AG20443 (cell line): ENCODE data around the gene HAUS2.
"Not testable (repeated sequence)": the region's sequence is repeated elsewhere in the genome, so short reads cannot be mapped to it uniquely, and the experiment has no call there.

Experiments
- DNase-seq: peaks from one replicate; pipeline ENCODE4 v3.0.0; 2012; ENCODE audit warnings: low spot score, mixed read lengths

The HAUS2 gene

DNA sequence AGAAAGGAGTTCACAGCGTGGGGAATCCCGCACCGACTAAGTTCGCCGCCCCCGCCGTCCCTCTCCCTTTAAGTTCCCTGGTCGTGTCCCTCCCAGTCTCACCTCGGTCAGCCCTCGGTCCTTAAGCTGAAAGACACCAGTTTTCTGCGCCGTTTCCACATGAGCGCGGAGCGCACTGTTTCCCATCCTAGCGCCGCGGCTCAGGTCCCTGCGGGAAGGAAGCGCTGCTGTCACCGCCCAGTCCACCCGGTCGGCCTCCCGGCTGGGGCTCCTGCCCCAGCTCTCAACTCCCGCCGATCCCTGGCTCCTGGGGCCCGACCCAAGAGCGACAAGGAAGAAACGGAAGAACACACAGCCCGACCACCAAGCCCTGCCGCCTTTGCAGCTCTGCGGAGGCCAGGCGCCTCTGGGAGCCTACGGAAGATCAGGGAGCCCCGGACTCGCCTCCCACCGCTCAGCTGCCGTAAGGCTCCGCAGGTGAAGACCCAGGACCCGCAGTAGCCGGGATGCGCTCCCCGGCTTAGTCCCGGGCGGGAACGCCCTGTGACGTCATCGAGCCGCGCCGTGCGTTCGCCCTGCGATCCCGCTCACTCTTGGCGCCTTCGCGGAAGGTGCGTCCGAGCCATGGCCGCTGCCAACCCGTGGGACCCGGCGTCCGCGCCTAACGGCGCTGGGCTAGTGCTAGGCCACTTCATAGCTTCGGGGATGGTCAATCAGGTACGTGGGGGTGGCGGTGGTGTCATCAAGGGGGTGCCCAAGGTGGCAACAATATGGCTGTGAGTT is at the start of gene HAUS2, which contains the start of gene LRRC57:
TSS of gene HAUS2 (plus strand) at position 590 of the 783 bp plus-strand sequence. CDS start at position 625, 35 bp downstream.
TSS of gene LRRC57 (minus strand) at position 545 of the 783 bp plus-strand sequence. CDS start at position 186, 359 bp downstream.
- DNase-seq, result peak; percentile 97

DNA sequence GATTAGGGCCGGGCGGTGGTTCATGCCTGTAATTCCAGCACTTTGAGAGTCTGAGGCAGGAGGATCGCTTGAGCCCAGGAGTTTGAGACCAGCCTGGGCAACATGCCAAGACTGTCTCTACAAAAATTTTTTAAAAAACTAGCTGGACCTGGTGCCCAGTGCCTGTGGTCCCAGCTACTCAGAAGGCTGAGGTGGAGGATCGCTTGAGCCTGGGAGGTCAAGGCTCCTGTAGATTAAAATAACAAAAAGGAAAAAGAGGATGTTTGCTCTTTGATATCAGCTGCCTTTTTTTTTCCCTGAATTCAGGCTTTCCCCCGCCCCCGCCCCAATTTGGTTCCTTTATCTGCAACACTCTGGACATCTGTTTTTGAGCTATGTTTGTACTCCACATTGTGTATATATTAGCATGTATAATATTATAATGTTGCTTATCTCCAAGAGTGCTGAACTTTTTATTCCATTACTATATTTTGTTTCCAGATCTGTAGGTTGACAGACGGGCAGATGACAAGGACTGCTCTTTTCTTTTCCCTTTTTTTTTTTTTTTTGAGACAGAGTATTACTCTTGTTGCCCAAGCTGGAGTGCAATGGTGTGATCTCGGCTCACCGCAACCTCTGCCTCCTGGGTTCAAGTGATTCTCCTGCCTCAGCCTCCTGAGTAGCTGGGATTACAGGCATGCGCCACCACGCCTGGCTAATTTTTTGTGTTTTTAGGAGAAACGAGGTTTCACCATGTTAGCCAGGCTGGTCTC is 48.6 kb upstream of the HAUS2 start:
- no peak for DNase-seq

DNA sequence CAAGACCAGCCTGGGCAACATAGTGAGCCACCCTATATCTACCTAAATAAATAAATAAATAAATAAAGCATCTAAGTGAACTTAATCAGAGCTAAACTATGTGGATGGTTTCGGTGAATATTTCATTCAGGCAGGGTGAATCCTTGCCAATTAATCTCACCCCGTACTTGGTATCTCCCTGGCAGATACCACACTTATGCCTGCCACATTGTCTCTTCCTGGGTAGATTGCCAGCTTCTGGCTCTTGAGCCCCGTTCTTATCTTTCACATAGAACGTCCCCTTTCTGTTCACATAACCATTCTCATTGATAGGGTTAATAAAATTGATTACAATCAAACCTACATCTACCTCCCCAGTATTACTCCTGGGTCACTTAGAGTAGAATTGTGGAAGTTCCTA is 46.2 kb upstream of the HAUS2 start:
- DNase-seq, result no peak

DNA sequence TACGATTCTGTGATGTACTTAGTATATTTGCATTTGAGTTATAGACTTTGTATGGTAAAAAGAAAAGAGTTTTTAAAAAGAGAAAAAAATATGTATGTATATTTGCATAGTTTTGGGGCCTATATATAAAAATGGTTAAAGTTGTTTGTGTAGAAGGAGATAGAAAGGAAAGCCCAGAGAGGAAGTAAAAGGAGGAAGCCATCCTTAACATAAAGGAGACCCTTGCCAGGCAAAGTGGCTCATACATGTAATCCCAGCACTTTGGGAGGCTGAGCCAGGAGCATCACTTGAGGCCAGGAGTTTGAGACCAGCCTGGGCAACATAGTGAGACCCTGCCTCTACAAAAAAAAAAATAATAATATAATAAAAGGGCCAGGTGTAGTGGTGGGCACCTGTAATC is 44.8 kb upstream of the HAUS2 start:
- no peak for DNase-seq

DNA sequence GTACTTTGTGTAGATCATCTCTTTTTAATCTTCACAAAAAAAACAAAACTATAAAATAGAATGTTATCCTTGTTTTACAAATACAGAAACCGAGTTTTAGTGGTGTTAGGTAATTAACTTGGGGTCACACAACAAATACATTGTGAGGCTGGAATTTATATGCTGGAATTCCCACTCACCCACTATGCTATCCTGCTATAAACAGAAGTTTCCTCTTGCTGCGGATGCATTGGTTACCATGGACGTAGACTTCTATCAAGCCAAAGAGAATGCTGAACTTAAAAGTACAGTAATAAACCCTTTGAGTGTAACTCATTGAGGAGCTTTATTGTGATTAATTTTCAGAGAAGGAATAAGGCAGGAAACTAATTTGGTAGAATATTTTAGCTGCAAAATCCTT is 44.0 kb upstream of the HAUS2 start:
- DNase-seq, result no peak

DNA sequence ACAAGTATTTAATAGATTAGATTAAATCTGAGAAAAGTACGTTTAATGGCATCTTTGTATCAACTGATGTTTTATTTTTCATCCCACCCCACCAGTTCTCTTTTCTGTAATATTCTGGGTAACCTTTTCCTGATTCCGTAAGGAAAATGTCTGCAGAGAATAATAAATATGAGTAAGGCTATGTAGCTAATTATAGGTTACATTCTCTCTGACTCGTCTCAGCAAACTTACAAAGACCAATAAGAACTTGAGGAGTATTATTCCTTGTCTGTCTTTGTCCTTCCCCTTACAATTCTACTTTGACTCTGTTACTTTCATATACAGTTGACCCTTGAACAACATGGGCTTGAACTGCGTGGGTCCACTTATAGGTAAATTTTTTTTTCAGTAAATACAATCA is 41.1 kb upstream of the HAUS2 start:
- DNase-seq, result no peak

DNA sequence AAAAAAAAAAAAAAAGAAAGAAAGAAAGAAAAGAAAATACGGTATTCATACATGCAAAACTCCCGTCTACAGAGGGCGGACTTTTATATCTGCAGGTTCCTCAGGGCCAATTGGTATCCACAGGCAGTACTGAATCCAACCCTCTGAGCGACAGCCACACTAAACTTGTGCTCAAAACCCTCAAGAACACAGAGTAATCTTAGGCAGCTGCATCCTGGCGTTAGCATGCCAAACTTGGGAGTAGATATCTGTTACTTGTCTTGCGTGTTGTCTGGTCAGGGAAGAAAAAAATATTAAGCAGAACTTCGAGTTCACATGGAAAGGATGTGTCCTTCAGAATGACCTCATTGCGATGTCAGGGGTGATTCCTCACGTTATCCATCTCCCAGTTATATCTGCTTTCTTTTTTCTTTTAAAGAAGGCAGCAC is 40.4 kb upstream of the HAUS2 start:
- peak; percentile 8 for DNase-seq

DNA sequence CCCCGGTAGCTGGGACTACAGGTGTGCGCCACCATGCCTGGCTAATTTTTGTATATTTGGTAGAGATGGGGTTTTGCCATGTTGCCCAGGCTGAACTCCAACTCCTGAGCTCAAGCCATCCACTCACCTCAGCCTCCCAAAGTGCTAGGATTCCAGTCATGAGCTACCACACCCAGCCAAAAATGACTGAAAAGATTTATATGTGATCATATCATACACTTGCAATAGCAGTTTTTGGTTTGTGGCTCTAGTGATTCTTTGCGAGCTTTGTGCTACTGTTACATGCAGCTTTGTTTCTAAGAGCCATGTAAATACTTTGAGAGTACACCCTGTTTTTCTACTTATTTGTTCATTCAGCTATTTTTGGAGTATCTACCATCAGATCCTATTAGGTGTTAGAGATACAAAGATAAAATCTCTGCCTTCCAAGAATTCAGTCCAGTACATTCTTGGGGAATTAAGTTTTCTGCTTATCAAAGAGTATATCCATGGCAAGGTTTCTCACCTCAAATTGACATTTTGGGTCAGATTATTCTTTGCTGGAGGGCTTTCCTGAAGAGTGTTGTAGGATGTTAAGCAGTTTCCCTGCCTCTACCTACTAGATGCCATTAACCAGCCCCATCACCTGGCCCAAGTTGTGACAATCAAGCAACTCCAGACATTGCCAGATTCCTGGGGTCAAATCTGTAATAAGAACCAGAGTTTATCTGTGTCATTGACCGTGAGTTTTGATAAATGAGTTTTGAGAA is 38.2 kb upstream of the HAUS2 start:
- no peak for DNase-seq

DNA sequence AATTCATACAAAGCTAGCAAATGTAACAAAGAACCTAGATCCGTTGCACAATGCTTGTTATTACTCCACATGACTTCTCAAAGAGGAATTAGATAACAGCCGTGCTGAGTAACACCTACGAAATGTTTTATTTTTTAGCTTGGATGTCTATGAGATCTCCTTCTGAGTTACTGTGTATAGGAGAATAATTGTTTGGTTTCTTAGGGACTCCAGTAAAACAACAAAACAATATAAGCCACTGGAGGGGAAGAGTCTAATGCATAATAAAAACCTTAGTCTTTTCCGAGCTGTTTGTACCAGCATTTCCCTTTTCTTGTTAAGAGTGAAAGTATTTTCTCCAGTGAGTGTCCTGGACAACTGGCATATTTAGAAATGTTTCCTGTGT is 37.6 kb upstream of the HAUS2 start:
- DNase-seq, result peak; percentile 50

DNA sequence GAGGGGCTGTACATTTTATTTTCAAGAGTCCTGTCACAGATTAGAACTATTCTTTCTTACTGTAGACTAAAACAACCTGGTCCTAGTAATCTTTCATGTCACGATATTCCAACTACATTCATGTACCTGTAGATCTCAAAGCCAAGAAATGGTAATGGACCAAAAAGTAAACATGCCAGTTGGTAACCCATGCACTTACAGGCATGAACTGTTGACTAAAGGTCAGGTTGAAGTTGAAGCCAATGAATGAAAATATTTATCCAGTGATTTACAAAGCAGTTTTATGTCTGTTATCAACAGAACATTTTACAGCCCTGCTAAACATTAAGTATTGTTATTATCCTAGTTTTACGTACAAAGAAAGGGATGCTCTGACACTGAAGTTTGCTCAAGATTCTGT is 25.3 kb upstream of the HAUS2 start:
- no peak for DNase-seq

DNA sequence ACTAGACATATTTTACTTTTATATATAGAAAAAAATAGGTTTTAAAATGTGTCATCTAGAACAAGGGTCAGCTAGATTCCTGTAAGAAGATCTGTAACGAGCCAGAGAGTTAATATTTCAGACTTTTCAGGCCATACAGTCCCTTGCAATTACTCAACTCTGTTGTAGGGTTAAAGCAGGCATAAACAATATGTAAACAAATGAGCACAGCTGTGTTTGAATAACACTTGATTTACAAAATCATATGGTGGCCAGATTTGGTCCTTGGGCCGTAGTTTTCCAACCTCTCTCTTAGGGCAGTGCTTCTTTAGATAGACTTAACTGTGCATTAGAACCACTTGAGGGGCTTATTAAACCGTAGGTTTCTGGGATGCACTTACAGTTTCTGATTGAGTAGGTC is 19.7 kb upstream of the HAUS2 start:
- DNase-seq, result no peak

DNA sequence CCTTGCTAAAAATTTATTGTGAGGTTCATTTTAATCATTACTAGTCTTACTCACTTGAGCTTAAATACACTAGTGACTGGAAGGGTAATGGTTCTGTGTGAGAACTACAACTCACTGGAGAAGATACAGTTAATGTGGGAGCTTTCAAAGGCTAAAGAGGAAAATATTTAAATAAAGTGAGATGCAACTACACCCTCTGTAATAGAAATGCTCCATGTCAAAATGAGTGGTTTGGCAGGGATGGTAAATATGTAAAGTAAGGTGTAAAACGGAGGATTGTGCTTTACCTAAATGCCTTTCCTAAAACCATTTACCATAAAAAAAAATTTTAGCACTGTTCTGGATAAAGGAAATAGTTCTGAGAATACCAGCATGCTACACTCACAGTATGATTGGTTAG is 15.4 kb upstream of the HAUS2 start:
- no peak for DNase-seq

DNA sequence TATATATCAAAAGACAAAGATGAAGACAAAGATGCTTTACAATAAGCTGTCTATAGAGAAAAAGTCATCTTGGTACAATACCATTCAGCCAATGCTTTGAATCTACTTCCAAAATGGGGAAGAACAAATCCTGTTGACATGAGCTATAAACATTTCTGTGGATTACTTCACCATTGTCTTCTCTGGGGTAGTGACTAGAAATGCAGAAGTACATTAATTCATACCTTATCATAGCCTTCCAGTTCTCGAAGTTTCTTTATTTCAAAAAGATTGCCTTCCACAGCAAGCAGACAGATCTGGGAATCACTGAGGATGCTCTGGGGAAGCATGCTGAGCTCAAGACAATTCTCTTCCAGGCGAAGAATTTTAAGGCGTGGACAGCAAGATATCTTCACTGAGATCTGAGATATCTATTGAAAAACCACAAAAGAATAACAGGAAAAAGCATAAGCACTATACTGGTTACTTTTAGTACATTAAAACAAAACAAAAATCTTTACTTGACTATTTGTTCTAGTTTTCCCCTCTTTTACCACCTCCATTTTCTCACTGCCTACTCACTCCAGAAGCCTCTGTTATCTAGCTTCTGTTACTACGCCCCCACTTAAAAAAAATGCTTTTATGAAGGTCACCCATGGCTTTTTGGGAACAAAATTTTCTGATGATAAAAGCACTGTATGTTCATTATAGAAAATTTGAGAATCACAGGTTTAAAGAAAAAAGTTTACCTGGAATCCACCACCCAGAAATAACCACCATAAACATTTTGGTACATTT is 3.6 kb upstream of the HAUS2 start:
- no peak for DNase-seq

DNA sequence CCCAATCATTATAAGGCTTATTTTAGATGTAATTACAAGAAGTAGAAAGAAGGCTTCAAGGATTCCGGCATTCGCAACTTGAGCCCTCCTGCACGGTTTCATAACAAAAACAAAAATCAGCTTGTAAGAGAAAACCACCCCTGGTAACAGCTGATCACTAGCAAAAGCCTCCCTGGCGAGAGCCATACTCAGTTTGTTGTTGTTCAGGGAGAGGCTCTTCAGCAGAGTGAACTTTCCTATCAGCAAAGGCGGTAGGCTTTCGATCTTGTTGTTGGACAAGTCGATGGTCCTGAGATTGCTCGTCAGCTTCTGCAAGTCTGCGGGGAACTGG is 755 bp upstream of the HAUS2 start:
- DNase-seq, result peak; percentile 52

DNA sequence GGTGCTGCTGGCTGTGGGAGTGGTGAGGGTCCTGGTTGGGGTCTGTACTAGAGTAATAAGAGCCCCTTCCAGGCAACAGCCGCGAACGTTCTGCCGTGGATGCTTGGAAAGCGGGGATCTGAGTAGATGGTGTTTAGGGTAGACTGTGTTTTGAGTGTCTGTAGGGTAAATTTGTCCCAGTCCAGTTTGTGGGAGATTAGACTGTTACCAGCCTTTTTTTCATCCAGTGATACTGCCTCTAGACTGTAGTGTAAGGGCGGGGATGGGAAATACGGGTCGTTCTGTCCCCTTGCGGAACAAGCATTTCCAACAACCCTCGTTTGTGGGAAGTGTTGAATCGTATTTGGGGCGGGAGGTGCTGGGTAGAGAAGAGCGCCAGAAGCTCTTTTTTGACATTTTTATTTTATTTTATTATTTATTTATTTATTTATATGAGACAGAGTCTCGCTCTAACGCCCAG is 424 bp downstream of the HAUS2 start:
- peak; percentile 26 for DNase-seq

DNA sequence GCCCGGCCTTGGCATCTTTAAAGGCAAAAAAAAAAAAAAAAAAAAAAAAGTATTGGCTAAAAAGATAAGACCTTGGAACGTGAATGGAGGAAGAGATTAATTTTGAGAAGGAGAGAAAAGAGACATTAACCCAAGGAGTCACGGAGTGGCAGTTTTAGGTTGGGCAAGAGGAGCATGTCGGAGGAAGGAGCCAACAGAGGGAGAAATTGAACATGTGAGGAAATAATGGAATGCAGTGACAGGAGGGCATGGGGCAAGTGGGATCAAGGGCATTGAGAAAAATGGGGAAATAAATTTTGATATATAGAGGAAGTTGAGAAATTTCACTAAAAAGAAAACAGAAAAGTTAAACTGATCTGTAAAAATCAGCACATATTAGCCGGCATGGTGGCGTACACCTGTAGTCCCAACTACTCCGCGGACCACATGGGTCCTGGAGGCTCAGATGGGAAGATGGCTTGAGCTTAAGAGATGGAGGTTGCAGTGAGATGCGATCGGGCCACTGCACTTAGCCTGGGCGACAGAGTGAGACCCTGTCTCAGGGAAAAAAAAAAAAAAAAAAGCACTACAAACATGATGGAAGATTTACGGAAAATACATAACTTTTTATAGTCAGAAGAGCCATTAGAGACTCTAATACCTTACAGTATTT is 1.2 kb downstream of the HAUS2 start:
- DNase-seq, result peak; percentile 8

DNA sequence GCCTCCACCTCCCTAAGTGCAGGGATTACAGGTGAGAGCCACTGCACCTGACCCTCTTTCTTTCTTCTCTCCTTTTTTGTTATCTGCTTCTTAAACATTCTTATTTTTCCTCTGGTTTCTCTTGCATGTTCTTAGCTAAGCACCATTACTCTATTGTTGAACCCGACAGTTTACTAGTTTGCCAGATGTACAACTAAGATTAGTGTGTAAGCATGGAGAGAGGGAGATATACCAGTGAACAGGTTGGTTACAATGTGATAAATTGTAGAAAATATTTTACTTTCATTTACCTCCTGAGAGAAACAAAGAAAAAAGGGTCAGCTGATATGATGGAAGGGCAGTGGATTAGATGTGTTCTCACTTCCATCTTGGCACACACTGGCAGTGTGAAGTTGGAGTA is 4.9 kb downstream of the HAUS2 start:
- DNase-seq, result no peak

DNA sequence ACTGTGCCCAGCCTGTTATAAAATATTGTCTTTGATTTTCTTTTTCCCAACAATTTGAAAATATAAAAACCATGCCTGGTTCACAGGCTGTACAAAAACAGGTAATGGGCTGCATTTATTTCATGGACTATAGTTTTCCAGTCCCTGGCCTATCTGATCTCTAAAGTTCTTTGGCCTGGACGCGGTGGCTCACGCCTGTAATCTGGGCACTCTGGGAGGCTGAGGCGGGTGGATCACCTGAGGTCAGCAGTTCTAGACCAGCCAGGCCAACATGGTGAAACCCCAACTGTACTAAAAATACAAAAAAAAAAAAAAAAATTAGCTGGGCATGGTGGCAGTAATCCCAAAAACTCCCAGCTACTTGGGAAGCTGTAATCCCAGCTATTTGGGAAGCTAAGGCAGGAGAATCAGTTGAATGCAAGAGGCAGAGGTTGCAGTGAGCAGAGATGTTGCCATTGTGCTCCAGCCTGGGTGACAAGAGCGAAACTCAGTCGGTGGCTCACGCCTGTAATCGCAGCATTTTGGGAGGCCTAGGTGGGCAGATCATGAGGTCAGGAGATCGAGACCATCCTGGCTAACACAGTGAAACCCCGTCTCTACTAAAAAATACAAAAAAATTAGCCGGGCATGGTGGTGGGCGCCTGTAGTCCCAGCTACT is 8.0 kb downstream of the HAUS2 start:
- DNase-seq, result not testable (repeated sequence)

DNA sequence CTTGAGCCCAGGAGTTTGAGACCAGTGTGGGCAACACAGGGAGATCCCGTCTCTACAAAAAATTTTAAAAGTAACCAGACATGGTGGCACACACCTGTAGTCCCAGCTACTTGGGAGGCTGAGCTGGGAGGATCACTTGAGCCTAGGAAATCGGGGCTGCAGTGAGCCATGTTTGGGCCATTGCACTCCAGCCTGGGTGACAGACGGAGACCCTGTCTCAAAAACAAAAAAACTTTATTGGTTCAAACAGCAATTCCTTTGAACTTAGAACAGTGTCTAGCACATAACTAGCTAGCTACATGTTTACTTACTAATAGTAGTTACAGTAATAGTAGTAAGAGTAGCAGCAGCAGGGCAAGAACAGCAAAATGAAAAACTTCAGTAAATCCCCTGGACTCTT is 10.1 kb downstream of the HAUS2 start:
- DNase-seq, result no peak

DNA sequence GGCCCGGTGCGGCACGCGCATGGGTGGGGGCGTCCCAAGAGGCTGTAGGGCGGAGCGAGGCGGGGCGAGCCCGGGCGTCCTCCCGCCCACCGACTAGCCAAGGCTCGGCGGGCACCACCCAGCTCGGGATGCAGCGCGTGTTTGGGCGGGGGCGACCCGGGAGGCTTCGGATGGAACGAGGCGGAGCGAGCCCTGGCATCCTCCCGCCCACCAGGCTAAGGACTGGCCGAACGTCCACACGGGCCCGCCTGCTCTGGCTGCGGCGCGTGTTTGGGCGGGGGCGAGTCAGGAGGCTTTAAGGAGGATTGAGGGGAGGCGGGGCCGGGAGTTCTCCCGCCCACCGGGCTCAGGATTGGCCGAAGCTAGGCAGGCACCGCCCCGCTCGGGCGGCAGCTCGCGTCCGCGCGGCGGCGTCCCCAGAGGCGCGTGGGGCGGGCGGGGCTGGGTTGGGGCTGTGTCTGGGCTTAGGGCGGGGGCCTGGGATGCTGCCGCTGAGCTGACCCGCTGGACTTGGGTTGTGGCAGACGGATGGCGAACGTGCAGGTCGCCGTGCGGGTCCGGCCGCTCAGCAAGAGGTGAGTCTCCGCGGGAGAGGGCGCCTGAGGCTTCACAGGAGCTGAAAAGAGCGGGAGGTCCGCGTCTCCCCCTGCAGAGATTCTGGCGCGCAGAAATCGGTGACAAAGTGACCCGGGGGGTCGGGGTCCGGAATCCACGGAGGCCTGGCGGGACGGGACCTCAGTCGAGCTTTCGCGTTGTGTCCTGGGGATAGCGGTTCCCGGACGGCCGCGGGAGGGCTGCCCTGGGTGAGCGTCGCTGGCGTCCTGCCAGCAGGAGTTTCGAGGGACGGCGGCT is 26.8 kb downstream of the HAUS2 start, which contains the start of gene STARD9:
TSS of gene STARD9 (plus strand) at position 419 of the 852 bp plus-strand sequence. CDS start at position 529, 110 bp downstream.
- peak; percentile 98 for DNase-seq
